B cell (primary cell): ENCODE data around the gene PKMYT1. TPM values are rescaled to one million over a fixed set of nuclear protein-coding genes. Genes with fewer than 3 reads are reported as not detected.

Experiments
- ATAC-seq: fragments of 200-7000 bp; cut with Tn5 transposase; one replicate; pipeline ENCODE4 v1.10.0; 2021; ENCODE audit warnings: low read depth, mild to moderate bottlenecking, moderate number of reproducible peaks, moderate library complexity
- CTCF ChIA-PET: fragments of 350-600 bp; sonication (Branson Sonifier 250); formaldehyde crosslinking; loops from one replicate; lab custom pipeline; 2021; ENCODE audit warnings: antibody characterized with exemption, inconsistent platforms; lab: Charles Lee
- POLR2A ChIA-PET: fragments of 350-600 bp; sonication (Branson Sonifier 250); formaldehyde crosslinking; loops from one replicate; lab custom pipeline; 2021; ENCODE audit warnings: antibody characterized with exemption; lab: Charles Lee
- DNase-seq: peaks from one replicate; pipeline ENCODE4 v3.0.0; 2013
- H2AFZ ChIP-seq: 2 replicates; pipeline ENCODE4 v1.6.1; 2012; ENCODE audit warnings: mild to moderate bottlenecking, low read depth, low read length; ENCODE audit not compliant: insufficient read depth, poor library complexity, severe bottlenecking
- H3K27ac ChIP-seq, 2 donors: 1 replicate in 1 of 2; 2 replicates in 1 of 2; pipeline ENCODE4 v1.5.1; 2012 to 2013; ENCODE audit warnings: low read length in 2 of 2, mild to moderate bottlenecking in 2 of 2, moderate library complexity in 1 of 2
- H3K27me3 ChIP-seq, 4 experiments: fragments of 200-600 bp in 1 of 4; sonication (generic) in 1 of 4; replicated peaks in 1 of 4; 1 replicate in 2 of 4; 2 replicates in 2 of 4; pipeline versions ENCODE4 v1.6.1 to v1.7.0; 2013 to 2016; ENCODE audit warnings: low read length in 3 of 4, mild to moderate bottlenecking in 2 of 4, mixed read lengths in 1 of 4, moderate library complexity in 1 of 4; ENCODE audit not compliant: insufficient read depth in 4 of 4, control insufficient read depth in 3 of 4; ENCODE audit errors: control extremely low read depth in 1 of 4
- H3K36me3 ChIP-seq, 2 experiments: replicated peaks in 1 of 2; 1 replicate in 1 of 2; 2 replicates in 1 of 2; pipeline versions ENCODE4 v1.6.1 to v1.7.1; 2013; ENCODE audit warnings: low read length in 1 of 2; ENCODE audit not compliant: insufficient read depth in 2 of 2, control insufficient read depth in 1 of 2; ENCODE audit errors: control extremely low read depth in 1 of 2, extremely low read depth in 1 of 2
- H3K4me1 ChIP-seq, 2 donors: fragments of 200-600 bp in 1 of 2; sonication (generic) in 1 of 2; 1 replicate in 1 of 2; 2 replicates in 1 of 2; pipeline versions ENCODE4 v1.5.1 to v1.6.1; 2013 to 2017; ENCODE audit warnings: low read length in 2 of 2; ENCODE audit not compliant: control insufficient read depth in 2 of 2, insufficient read depth in 2 of 2
- H3K4me2 ChIP-seq: replicated peaks from 2 replicates; pipeline ENCODE3; 2012; ENCODE audit warnings: mild to moderate bottlenecking, low read depth, low read length; ENCODE audit not compliant: poor library complexity, severe bottlenecking
- H3K4me3 ChIP-seq, 5 experiments: fragments of 200-600 bp in 1 of 5; sonication (generic) in 1 of 5; 1 replicate in 3 of 5; 2 replicates in 2 of 5; pipeline versions ENCODE4 v1.5.1 to v1.7.0; 2011 to 2016; ENCODE audit warnings: low read length in 4 of 5, mild to moderate bottlenecking in 4 of 5, low read depth in 2 of 5, control low read depth in 1 of 5, moderate library complexity in 1 of 5; ENCODE audit not compliant: insufficient read depth in 1 of 5; ENCODE audit errors: control extremely low read depth in 1 of 5, extremely low read depth in 1 of 5
- H3K79me2 ChIP-seq: fragments of 200-600 bp; sonication (generic); one replicate; pipeline ENCODE4 v1.6.0; 2016; ENCODE audit warnings: low read length; ENCODE audit not compliant: control insufficient read depth, insufficient read depth
- H3K9ac ChIP-seq: fragments of 200-600 bp; sonication (generic); 2 replicates; pipeline ENCODE4 v1.6.1; 2017; ENCODE audit warnings: mild to moderate bottlenecking, low read length, moderate library complexity
- H3K9me3 ChIP-seq, 3 donors: one replicate each; pipeline versions ENCODE4 v1.6.1 to v1.7.1; 2013; ENCODE audit warnings: low read length in 2 of 3; ENCODE audit not compliant: control insufficient read depth in 2 of 3, insufficient read depth in 1 of 3; ENCODE audit errors: control extremely low read depth in 1 of 3
- H4K20me1 ChIP-seq: 2 replicates; pipeline ENCODE4 v1.6.0; 2012; ENCODE audit warnings: mild to moderate bottlenecking, low read length; ENCODE audit not compliant: insufficient read depth, control insufficient read depth, poor library complexity, severe bottlenecking
- H3K27ac Mint-ChIP-seq: one replicate; pipeline ENCODE4 v1.8.0; 2021; ENCODE audit warnings: mixed read lengths
- H3K27me3 Mint-ChIP-seq: one replicate; pipeline ENCODE4 v1.8.0; 2021; ENCODE audit warnings: mixed read lengths
- H3K4me1 Mint-ChIP-seq: one replicate; pipeline ENCODE4 v1.8.0; 2021; ENCODE audit warnings: mixed read lengths
- H3K4me3 Mint-ChIP-seq: one replicate; pipeline ENCODE4 v1.8.0; 2021; ENCODE audit warnings: mixed read lengths
- H3K9me3 Mint-ChIP-seq: one replicate; pipeline ENCODE4 v1.8.0; 2022; ENCODE audit warnings: mixed read lengths; ENCODE audit not compliant: insufficient read depth
- EZH2 ChIP-seq: IDR thresholded peaks from 2 replicates; pipeline ENCODE4 v1.6.1; 2012; ENCODE audit warnings: borderline replicate concordance, low read depth, mild to moderate bottlenecking, moderate library complexity, low read length; ENCODE audit not compliant: insufficient read depth, poor library complexity, severe bottlenecking
- WGBS: methylation state at CpG from one replicate; pipeline ENCODE4 v1.1.5; 2013; ENCODE audit warnings: missing lambda C conversion rate; ENCODE audit not compliant: insufficient coverage; 5-methylcytosine and 5-hydroxymethylcytosine counted together
- intact Hi-C: fragments of 100-400 bp; cut with micrococcal nuclease; formaldehyde crosslinking; loops from one replicate; pipeline ENCODE4 v1.10.0; 2022
- polyA plus RNA-seq: library from polyadenylated mRNA; depleted of rRNA; stranded (reverse); fragments of >200 nt; gene quantifications from 2 replicates; pipeline ENCODE4 v1.2.3, GENCODE V29; 2012
- total RNA-seq, 2 donors: library from RNA; stranded (reverse); fragments of 120-200 nt in 1 of 2; gene quantifications; 1 replicate in 1 of 2; 2 replicates in 1 of 2; pipeline versions ENCODE4 v1.2.3 to v1.2.4, GENCODE V29; 2013 to 2022
- TF ChIP-seq, protein P1 (sequence below): fragments of 200-600 bp; IDR thresholded peaks from one replicate; pipeline ENCODE4 v1.8.0; 2022; ENCODE audit warnings: antibody characterized with exemption, mild to moderate bottlenecking

The PKMYT1 gene
- total and polyA plus RNA-seq, 2 donors (not counting 1 experiment from before 2014, with no cell fraction given) = 0.67 to 2.6 TPM

DNA sequence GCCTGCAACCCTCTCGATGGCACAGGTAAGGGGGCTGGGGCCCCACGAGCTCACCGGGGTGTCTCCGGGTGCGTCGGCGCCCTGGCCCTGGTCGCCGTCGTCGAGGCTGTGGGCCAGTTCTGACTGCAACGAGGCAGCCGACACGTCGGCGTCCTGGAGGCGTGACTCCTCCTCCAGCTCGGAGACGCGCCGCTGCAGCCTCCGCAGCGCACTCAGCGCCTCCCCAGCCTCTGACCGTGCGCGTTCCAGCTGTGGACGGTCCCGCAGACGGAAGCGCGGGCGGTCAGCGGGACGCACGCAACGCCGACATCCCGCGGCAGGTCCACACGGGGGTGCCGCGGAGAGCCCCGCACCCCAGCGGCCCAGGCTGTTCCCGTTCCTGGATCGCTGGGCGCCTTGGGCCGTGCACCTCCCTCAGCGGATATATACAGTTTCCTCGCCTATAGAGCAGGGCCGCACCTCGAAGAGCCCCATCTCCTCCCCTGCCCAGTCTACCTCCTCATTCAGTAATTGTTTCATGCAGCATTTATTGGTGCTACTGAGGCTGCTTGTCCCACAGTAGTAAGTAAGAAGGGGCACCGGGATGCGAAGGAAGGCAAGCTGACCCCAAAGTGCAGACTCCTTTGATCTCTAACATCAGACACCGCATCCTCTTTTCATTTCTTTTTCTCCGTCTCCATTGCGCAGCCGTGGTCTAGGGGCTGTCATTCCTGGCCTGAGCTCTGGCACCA, 49.4 kb upstream of the PKMYT1 start:
- Histone ChIP-seq H3K9me3 (peaks cover 0 to 17% (median 0%) of the 10 kb centered on the region in 3 donors), H3K27ac (no peak overlapping the region), H3K4me3 (no peak overlapping the region), H3K9ac (no peak overlapping the region), H2AFZ (peak overlapping the region; percentile 14), H3K79me2 (peaks cover 15% of the 10 kb centered on the region), H3K4me1 (peaks cover 25 to 28% of the 10 kb centered on the region in 2 donors), H3K27me3 (peaks cover 0 to 58% (median 27%) of the 10 kb centered on the region in 4 experiments), H3K36me3 (peaks cover 0 to 18% of the 10 kb centered on the region in 2 experiments), H4K20me1 (peaks cover 47% of the 10 kb centered on the region), H3K4me2 (peak overlapping the region; percentile 57)
- H3K27ac Mint-ChIP-seq = no peak overlapping the region
- H3K4me3 Mint-ChIP-seq = peak overlapping the region; percentile 35
- TF ChIP-seq, protein P1, sequence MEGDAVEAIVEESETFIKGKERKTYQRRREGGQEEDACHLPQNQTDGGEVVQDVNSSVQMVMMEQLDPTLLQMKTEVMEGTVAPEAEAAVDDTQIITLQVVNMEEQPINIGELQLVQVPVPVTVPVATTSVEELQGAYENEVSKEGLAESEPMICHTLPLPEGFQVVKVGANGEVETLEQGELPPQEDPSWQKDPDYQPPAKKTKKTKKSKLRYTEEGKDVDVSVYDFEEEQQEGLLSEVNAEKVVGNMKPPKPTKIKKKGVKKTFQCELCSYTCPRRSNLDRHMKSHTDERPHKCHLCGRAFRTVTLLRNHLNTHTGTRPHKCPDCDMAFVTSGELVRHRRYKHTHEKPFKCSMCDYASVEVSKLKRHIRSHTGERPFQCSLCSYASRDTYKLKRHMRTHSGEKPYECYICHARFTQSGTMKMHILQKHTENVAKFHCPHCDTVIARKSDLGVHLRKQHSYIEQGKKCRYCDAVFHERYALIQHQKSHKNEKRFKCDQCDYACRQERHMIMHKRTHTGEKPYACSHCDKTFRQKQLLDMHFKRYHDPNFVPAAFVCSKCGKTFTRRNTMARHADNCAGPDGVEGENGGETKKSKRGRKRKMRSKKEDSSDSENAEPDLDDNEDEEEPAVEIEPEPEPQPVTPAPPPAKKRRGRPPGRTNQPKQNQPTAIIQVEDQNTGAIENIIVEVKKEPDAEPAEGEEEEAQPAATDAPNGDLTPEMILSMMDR = no peak
- TF ChIP-seq EZH2 = no peak
- 10% methylated on average over 59 of the region's 59 CpGs for WGBS
- ChIA-PET CTCF (interaction anchor here (0.7 to 8.9 kb wide), 11 partner anchors 8 to 133 kb away, joined by 3 to 213 read pairs (median 10); partner anchors contain the start of genes CLDN9 and TNFRSF12A), POLR2A (interaction anchor here (0.6 to 2.3 kb wide), 2 partner anchors 27 to 100 kb away, joined by 3 to 10 read pairs; no protein-coding TSS in a partner anchor)
- peaks cover 20% of the 10 kb centered on the region for H3K4me1 Mint-ChIP-seq
- no peaks in the 10 kb centered on the region for H3K9me3 Mint-ChIP-seq
- intact Hi-C loops = loop anchor here (2.0 to 10.0 kb wide), 3 partner anchors 29 to 1725 kb away; partner anchors contain the start of genes UBE2I and ZNF263
- ATAC-seq = no peak
- peaks cover 39% of the 10 kb centered on the region for H3K27me3 Mint-ChIP-seq
- DNase-seq = peak; percentile 54
